HEK293 (cell line): ENCODE results near the gene GABPB1.

Experiments
- CTCF ChIA-PET: fragments of 350-600 bp; formaldehyde crosslinking; extraction: SDS; loops from one replicate; lab custom pipeline; 2021; ENCODE audit warnings: antibody characterized with exemption; lab: Yijun Ruan, JAX
- POLR2A ChIA-PET: fragments of 300-600 bp; formaldehyde crosslinking; extraction: SDS; loops from one replicate; lab custom pipeline; 2020; ENCODE audit warnings: antibody characterized with exemption, inconsistent platforms; lab: Yijun Ruan, JAX
- H3K27ac ChIP-seq: fragments of 200-500 bp; sonication (Bioruptor generic); 2 replicates; pipeline ENCODE4 v1.5.1; 2014; ENCODE audit warnings: low read depth, low read length, control low read depth, inconsistent platforms; ENCODE audit errors: extremely low read depth
- H3K36me3 ChIP-seq, 2 experiments: fragments of 200-500 bp in 1 of 2; sonication (Bioruptor generic) in 1 of 2; 1 replicate in 1 of 2; 2 replicates in 1 of 2; pipeline ENCODE4 v1.5.1; 2014 to 2017; ENCODE audit warnings: inconsistent platforms in 2 of 2, low read length in 2 of 2; ENCODE audit not compliant: control insufficient read depth in 2 of 2, insufficient read depth in 1 of 2
- H3K4me1 ChIP-seq: fragments of 200-500 bp; sonication (Bioruptor generic); 2 replicates; pipeline ENCODE4 v1.5.1; 2014; ENCODE audit warnings: mild to moderate bottlenecking, low read length, inconsistent platforms; ENCODE audit not compliant: control insufficient read depth, insufficient read depth
- H3K4me3 ChIP-seq: 2 replicates; pipeline ENCODE4 v1.5.1; 2011; ENCODE audit warnings: low read depth, mild to moderate bottlenecking, control low read depth, low read length, moderate library complexity
- H3K9me3 ChIP-seq: fragments of 200-500 bp; sonication (Bioruptor generic); 2 replicates; pipeline ENCODE4 v1.5.1; 2014; ENCODE audit warnings: low read depth, low read length, inconsistent platforms; ENCODE audit not compliant: control insufficient read depth, insufficient read depth
- GLIS2 ChIP-seq: fragments of 450-650 bp; formaldehyde crosslinking; IDR thresholded peaks from 2 replicates; pipeline ENCODE4 v1.5.1; 2016; ENCODE audit warnings: missing biosample characterization, missing genetic modification characterization
- REPIN1 ChIP-seq: fragments of 450-650 bp; formaldehyde crosslinking; IDR thresholded peaks from 2 replicates; pipeline ENCODE4 v1.5.1; 2017; ENCODE audit warnings: missing biosample characterization, missing genetic modification characterization, low read depth
- SCRT1 ChIP-seq: fragments of 450-650 bp; formaldehyde crosslinking; IDR thresholded peaks from 2 replicates; pipeline ENCODE4 v1.5.1; 2016; ENCODE audit warnings: missing biosample characterization, missing genetic modification characterization, borderline replicate concordance
- ZBTB7A ChIP-seq: fragments of 450-650 bp; formaldehyde crosslinking; IDR thresholded peaks from 2 replicates; pipeline ENCODE4 v1.5.1; 2016; ENCODE audit warnings: low read depth, missing biosample characterization, missing genetic modification characterization
- ZNF121 ChIP-seq: fragments of 450-650 bp; formaldehyde crosslinking; IDR thresholded peaks from 2 replicates; pipeline ENCODE4 v1.5.1; 2016; ENCODE audit warnings: missing biosample characterization, missing genetic modification characterization
- ZNF221 ChIP-seq: fragments of 450-650 bp; formaldehyde crosslinking; IDR thresholded peaks from 2 replicates; pipeline ENCODE4 v1.5.1; 2017; ENCODE audit warnings: missing biosample characterization, missing genetic modification characterization, borderline replicate concordance
- ZNF248 ChIP-seq: fragments of 450-650 bp; formaldehyde crosslinking; IDR thresholded peaks from 2 replicates; pipeline ENCODE4 v1.5.1; 2017; ENCODE audit warnings: missing biosample characterization, missing genetic modification characterization
- ZNF274 ChIP-seq, 2 experiments: fragments of 200-500 bp in 1 of 2; fragments of 450-650 bp in 1 of 2; sonication (Bioruptor generic) in 1 of 2; formaldehyde crosslinking in 1 of 2; IDR thresholded peaks; 2 replicates each; pipeline versions ENCODE4 v1.5.1 to v1.6.1; 2014 to 2016; ENCODE audit warnings: borderline replicate concordance in 1 of 2, inconsistent platforms in 1 of 2, low read length in 1 of 2, missing biosample characterization in 1 of 2, missing genetic modification characterization in 1 of 2
- ZNF426 ChIP-seq: fragments of 450-650 bp; formaldehyde crosslinking; IDR thresholded peaks from 2 replicates; pipeline ENCODE4 v1.5.1; 2017; ENCODE audit warnings: missing biosample characterization, missing genetic modification characterization, mild to moderate bottlenecking, inconsistent platforms, moderate library complexity
- ZNF76 ChIP-seq: fragments of 450-650 bp; formaldehyde crosslinking; IDR thresholded peaks from 2 replicates; pipeline ENCODE4; 2016; ENCODE audit warnings: low read depth, missing biosample characterization, missing genetic modification characterization, borderline replicate concordance
- ZNF792 ChIP-seq: fragments of 450-650 bp; formaldehyde crosslinking; IDR thresholded peaks from 2 replicates; pipeline ENCODE4 v1.5.1; 2016; ENCODE audit warnings: missing biosample characterization, missing genetic modification characterization
- TF ChIP-seq, protein P1 (sequence below): fragments of 450-650 bp; formaldehyde crosslinking; IDR thresholded peaks from 2 replicates; pipeline ENCODE4 v1.5.1; 2017; ENCODE audit warnings: missing biosample characterization, missing genetic modification characterization
- TF ChIP-seq, protein P2 (sequence below): fragments of 450-650 bp; formaldehyde crosslinking; conservative IDR thresholded peaks from 2 replicates; pipeline ENCODE4 v1.5.1; 2016; ENCODE audit warnings: low read depth, missing biosample characterization, missing genetic modification characterization
- TF ChIP-seq, protein P3 (sequence below): sonication (generic); formaldehyde crosslinking; IDR thresholded peaks from 2 replicates; pipeline ENCODE4 v1.8.1; 2022; ENCODE audit warnings: mild to moderate bottlenecking, moderate library complexity, missing genetic modification reagents
- TF ChIP-seq, protein P4 (sequence below): fragments of 450-650 bp; formaldehyde crosslinking; IDR thresholded peaks from 2 replicates; pipeline ENCODE4 v1.5.1; 2016; ENCODE audit warnings: missing biosample characterization, missing genetic modification characterization

The GABPB1 gene

DNA sequence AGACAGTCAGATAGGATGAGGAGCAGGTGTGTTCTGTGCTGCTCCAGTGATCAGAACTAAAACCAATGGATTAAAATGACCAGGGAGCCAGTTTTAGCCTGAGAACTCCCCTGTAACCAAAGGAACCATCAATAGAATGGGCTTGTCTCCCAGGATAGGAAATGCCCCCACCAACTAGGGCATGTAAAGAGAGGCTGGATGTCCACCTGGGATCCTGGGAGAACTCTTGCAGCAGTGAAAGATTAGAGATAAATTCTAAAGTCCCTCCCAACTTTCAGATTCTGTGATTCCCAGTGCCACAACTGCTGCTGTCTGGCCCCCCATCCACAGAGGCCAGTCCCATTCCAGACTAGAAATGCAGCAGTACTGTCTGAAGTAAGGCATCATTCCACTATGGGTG is 123.2 kb downstream of the GABPB1 start (continued):
- TF ChIP-seq ZNF274 (IDR thresholded peaks at IDR 0.05; ENCODE audit: low read length) = no peak
- no peak for TF ChIP-seq ZNF274 (tag by site-specific recombination; IDR thresholded peaks at IDR 0.05; ENCODE audit: borderline replicate concordance)
- TF ChIP-seq ZNF76 (tag by site-specific recombination) = no peak

DNA sequence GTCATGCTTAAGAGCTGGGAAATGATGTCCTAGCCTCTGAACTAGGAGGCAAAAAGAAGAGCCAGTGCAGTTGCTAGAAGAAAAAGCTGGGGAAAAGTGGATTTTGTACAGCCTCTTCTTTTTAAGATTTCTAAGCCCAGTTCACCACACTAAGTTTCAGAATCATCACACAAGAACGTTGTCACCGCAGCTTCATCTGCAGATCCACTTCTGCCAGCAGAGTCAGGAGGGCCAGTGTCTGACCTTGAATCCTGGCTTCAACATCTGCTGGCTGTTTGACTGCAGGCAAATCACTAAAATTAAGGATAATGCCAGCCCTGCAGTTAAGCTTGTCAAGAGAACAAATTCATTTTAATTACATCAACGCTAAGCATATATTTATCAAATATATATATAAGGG is 125.7 kb downstream of the GABPB1 start:
- peaks cover 0 to 8% of the 10 kb centered on the region in 2 experiments; a peak in 1 of 3 replicates for H3K36me3 ChIP-seq
- H3K4me3 ChIP-seq = no peak overlapping the region
- H3K4me1 ChIP-seq = no peaks in the 10 kb centered on the region
- no peaks in the 10 kb centered on the region for H3K9me3 ChIP-seq
- TF ChIP-seq ZBTB7A (tag by site-specific recombination) (no peak), ZNF221 (tag by site-specific recombination) (no peak), ZNF248 (no peak), ZNF426 (tag by site-specific recombination) (no peak), REPIN1 (tag by site-specific recombination) (no peak)
- H3K27ac ChIP-seq = no peak overlapping the region
- CTCF ChIA-PET = no interaction called here
- POLR2A ChIA-PET = no interaction called here

DNA sequence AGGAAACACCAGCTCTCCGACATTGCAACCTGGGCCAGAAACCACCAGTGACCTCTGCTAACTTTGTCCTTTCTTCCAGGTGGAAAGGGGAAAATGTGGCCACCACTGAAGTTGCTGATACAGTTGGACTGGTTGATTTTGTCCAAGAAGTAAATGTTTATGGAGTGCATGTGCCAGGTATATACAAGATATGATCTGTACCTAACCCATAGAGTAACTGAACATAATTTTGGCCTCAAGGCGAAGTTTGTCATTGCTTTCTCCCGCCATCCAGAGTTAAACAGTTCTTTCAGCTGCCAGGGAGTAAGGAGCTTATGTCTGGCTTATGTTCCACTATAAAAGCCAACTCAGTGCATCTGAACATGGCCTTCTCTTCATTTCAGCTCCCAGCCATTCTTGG is 126.1 kb downstream of the GABPB1 start:
- POLR2A ChIA-PET = no interaction called here
- TF ChIP-seq, protein P1, sequence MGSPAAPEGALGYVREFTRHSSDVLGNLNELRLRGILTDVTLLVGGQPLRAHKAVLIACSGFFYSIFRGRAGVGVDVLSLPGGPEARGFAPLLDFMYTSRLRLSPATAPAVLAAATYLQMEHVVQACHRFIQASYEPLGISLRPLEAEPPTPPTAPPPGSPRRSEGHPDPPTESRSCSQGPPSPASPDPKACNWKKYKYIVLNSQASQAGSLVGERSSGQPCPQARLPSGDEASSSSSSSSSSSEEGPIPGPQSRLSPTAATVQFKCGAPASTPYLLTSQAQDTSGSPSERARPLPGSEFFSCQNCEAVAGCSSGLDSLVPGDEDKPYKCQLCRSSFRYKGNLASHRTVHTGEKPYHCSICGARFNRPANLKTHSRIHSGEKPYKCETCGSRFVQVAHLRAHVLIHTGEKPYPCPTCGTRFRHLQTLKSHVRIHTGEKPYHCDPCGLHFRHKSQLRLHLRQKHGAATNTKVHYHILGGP (tag by site-specific recombination) = no peak
- TF ChIP-seq ZNF792 (tag by site-specific recombination) = no peak
- no peak for TF ChIP-seq ZNF76 (tag by site-specific recombination)
- TF ChIP-seq ZNF121 = no peak
- TF ChIP-seq, protein P2, sequence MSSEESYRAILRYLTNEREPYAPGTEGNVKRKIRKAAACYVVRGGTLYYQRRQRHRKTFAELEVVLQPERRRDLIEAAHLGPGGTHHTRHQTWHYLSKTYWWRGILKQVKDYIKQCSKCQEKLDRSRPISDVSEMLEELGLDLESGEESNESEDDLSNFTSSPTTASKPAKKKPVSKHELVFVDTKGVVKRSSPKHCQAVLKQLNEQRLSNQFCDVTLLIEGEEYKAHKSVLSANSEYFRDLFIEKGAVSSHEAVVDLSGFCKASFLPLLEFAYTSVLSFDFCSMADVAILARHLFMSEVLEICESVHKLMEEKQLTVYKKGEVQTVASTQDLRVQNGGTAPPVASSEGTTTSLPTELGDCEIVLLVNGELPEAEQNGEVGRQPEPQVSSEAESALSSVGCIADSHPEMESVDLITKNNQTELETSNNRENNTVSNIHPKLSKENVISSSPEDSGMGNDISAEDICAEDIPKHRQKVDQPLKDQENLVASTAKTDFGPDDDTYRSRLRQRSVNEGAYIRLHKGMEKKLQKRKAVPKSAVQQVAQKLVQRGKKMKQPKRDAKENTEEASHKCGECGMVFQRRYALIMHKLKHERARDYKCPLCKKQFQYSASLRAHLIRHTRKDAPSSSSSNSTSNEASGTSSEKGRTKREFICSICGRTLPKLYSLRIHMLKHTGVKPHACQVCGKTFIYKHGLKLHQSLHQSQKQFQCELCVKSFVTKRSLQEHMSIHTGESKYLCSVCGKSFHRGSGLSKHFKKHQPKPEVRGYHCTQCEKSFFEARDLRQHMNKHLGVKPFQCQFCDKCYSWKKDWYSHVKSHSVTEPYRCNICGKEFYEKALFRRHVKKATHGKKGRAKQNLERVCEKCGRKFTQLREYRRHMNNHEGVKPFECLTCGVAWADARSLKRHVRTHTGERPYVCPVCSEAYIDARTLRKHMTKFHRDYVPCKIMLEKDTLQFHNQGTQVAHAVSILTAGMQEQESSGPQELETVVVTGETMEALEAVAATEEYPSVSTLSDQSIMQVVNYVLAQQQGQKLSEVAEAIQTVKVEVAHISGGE = no peak
- TF ChIP-seq, protein P3, sequence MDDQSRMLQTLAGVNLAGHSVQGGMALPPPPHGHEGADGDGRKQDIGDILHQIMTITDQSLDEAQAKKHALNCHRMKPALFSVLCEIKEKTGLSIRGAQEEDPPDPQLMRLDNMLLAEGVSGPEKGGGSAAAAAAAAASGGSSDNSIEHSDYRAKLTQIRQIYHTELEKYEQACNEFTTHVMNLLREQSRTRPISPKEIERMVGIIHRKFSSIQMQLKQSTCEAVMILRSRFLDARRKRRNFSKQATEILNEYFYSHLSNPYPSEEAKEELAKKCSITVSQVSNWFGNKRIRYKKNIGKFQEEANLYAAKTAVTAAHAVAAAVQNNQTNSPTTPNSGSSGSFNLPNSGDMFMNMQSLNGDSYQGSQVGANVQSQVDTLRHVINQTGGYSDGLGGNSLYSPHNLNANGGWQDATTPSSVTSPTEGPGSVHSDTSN (CRISPR knock-in tag) = no peak
- no peak for TF ChIP-seq SCRT1 (tag by site-specific recombination)
- no peak for TF ChIP-seq GLIS2 (tag by site-specific recombination)
- TF ChIP-seq, protein P4, sequence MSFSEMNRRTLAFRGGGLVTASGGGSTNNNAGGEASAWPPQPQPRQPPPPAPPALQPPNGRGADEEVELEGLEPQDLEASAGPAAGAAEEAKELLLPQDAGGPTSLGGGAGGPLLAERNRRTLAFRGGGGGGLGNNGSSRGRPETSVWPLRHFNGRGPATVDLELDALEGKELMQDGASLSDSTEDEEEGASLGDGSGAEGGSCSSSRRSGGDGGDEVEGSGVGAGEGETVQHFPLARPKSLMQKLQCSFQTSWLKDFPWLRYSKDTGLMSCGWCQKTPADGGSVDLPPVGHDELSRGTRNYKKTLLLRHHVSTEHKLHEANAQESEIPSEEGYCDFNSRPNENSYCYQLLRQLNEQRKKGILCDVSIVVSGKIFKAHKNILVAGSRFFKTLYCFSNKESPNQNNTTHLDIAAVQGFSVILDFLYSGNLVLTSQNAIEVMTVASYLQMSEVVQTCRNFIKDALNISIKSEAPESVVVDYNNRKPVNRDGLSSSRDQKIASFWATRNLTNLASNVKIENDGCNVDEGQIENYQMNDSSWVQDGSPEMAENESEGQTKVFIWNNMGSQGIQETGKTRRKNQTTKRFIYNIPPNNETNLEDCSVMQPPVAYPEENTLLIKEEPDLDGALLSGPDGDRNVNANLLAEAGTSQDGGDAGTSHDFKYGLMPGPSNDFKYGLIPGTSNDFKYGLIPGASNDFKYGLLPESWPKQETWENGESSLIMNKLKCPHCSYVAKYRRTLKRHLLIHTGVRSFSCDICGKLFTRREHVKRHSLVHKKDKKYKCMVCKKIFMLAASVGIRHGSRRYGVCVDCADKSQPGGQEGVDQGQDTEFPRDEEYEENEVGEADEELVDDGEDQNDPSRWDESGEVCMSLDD (tag by site-specific recombination) = no peak
- no peak for TF ChIP-seq ZNF426 (tag by site-specific recombination)
- Histone ChIP-seq H3K36me3 (peaks cover 0 to 8% of the 10 kb centered on the region in 2 experiments; a peak in 1 of 3 replicates), H3K4me3 (no peak overlapping the region), H3K9me3 (no peaks in the 10 kb centered on the region), H3K4me1 (no peaks in the 10 kb centered on the region), H3K27ac (no peak overlapping the region)
- CTCF ChIA-PET = no interaction called here
